Measurements from ENCODE around the gene PTPRM.

DNA sequence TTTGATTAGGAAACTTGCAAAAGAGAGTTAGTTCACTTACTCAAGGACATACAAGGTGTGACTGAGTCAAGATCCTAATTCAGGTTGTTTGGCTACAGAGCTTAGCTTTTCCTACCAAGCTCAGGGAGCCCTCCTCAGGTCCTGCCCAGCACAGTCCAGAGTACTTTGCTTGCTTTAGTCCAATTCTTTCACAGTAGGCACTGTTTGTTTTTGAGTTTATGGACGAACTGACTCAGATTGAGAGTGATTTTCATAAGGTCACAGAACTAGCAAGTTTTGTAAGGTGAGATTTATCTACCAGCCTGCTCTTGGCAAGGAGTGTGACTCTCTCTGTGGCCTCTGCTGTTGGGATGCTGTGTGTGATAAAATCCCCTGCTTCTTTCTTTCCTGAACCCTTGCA is 310.5 kb downstream of the PTPRM start:
- TF ChIP-seq, protein P1, sequence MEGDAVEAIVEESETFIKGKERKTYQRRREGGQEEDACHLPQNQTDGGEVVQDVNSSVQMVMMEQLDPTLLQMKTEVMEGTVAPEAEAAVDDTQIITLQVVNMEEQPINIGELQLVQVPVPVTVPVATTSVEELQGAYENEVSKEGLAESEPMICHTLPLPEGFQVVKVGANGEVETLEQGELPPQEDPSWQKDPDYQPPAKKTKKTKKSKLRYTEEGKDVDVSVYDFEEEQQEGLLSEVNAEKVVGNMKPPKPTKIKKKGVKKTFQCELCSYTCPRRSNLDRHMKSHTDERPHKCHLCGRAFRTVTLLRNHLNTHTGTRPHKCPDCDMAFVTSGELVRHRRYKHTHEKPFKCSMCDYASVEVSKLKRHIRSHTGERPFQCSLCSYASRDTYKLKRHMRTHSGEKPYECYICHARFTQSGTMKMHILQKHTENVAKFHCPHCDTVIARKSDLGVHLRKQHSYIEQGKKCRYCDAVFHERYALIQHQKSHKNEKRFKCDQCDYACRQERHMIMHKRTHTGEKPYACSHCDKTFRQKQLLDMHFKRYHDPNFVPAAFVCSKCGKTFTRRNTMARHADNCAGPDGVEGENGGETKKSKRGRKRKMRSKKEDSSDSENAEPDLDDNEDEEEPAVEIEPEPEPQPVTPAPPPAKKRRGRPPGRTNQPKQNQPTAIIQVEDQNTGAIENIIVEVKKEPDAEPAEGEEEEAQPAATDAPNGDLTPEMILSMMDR (IDR thresholded peaks at IDR 0.05), result no peak
- TF ChIP-seq, protein P2, sequence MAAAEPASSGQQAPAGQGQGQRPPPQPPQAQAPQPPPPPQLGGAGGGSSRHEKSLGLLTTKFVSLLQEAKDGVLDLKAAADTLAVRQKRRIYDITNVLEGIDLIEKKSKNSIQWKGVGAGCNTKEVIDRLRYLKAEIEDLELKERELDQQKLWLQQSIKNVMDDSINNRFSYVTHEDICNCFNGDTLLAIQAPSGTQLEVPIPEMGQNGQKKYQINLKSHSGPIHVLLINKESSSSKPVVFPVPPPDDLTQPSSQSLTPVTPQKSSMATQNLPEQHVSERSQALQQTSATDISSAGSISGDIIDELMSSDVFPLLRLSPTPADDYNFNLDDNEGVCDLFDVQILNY (CRISPR knock-in tag; IDR thresholded peaks at IDR 0.05), result no peak
- TF ChIP-seq NR2C2 (CRISPR knock-in tag; IDR thresholded peaks at IDR 0.05) (no peak), ZNF121 (CRISPR knock-in tag; IDR thresholded peaks at IDR 0.05) (no peak), ZNF232 (CRISPR knock-in tag; IDR thresholded peaks at IDR 0.05) (no peak), ATF1 (CRISPR knock-in tag; IDR thresholded peaks at IDR 0.05) (no peak), ZNF423 (CRISPR knock-in tag; IDR thresholded peaks at IDR 0.05) (no peak)
- TF ChIP-seq, protein P3, sequence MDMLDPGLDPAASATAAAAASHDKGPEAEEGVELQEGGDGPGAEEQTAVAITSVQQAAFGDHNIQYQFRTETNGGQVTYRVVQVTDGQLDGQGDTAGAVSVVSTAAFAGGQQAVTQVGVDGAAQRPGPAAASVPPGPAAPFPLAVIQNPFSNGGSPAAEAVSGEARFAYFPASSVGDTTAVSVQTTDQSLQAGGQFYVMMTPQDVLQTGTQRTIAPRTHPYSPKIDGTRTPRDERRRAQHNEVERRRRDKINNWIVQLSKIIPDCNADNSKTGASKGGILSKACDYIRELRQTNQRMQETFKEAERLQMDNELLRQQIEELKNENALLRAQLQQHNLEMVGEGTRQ (CRISPR knock-in tag; IDR thresholded peaks at IDR 0.05), result no peak
- TF ChIP-seq, protein P4, sequence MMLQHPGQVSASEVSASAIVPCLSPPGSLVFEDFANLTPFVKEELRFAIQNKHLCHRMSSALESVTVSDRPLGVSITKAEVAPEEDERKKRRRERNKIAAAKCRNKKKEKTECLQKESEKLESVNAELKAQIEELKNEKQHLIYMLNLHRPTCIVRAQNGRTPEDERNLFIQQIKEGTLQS (CRISPR knock-in tag; conservative IDR thresholded peaks at IDR 0.05), result no peak
- TF ChIP-seq, protein P5, sequence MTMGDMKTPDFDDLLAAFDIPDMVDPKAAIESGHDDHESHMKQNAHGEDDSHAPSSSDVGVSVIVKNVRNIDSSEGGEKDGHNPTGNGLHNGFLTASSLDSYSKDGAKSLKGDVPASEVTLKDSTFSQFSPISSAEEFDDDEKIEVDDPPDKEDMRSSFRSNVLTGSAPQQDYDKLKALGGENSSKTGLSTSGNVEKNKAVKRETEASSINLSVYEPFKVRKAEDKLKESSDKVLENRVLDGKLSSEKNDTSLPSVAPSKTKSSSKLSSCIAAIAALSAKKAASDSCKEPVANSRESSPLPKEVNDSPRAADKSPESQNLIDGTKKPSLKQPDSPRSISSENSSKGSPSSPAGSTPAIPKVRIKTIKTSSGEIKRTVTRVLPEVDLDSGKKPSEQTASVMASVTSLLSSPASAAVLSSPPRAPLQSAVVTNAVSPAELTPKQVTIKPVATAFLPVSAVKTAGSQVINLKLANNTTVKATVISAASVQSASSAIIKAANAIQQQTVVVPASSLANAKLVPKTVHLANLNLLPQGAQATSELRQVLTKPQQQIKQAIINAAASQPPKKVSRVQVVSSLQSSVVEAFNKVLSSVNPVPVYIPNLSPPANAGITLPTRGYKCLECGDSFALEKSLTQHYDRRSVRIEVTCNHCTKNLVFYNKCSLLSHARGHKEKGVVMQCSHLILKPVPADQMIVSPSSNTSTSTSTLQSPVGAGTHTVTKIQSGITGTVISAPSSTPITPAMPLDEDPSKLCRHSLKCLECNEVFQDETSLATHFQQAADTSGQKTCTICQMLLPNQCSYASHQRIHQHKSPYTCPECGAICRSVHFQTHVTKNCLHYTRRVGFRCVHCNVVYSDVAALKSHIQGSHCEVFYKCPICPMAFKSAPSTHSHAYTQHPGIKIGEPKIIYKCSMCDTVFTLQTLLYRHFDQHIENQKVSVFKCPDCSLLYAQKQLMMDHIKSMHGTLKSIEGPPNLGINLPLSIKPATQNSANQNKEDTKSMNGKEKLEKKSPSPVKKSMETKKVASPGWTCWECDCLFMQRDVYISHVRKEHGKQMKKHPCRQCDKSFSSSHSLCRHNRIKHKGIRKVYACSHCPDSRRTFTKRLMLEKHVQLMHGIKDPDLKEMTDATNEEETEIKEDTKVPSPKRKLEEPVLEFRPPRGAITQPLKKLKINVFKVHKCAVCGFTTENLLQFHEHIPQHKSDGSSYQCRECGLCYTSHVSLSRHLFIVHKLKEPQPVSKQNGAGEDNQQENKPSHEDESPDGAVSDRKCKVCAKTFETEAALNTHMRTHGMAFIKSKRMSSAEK (CRISPR knock-in tag; IDR thresholded peaks at IDR 0.05; ENCODE audit: borderline replicate concordance), result no peak
- TF ChIP-seq, protein P6, sequence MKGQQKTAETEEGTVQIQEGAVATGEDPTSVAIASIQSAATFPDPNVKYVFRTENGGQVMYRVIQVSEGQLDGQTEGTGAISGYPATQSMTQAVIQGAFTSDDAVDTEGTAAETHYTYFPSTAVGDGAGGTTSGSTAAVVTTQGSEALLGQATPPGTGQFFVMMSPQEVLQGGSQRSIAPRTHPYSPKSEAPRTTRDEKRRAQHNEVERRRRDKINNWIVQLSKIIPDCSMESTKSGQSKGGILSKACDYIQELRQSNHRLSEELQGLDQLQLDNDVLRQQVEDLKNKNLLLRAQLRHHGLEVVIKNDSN (CRISPR knock-in tag; IDR thresholded peaks at IDR 0.05), result no peak
- TF ChIP-seq, protein P7, sequence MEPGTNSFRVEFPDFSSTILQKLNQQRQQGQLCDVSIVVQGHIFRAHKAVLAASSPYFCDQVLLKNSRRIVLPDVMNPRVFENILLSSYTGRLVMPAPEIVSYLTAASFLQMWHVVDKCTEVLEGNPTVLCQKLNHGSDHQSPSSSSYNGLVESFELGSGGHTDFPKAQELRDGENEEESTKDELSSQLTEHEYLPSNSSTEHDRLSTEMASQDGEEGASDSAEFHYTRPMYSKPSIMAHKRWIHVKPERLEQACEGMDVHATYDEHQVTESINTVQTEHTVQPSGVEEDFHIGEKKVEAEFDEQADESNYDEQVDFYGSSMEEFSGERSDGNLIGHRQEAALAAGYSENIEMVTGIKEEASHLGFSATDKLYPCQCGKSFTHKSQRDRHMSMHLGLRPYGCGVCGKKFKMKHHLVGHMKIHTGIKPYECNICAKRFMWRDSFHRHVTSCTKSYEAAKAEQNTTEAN (CRISPR knock-in tag; IDR thresholded peaks at IDR 0.05), result no peak
